ENCODE measurements around the gene ERBIN.
"Not testable (repeated sequence)": the region's sequence is repeated elsewhere in the genome, so short reads cannot be mapped to it uniquely, and the experiment has no call there.

The ERBIN gene

DNA sequence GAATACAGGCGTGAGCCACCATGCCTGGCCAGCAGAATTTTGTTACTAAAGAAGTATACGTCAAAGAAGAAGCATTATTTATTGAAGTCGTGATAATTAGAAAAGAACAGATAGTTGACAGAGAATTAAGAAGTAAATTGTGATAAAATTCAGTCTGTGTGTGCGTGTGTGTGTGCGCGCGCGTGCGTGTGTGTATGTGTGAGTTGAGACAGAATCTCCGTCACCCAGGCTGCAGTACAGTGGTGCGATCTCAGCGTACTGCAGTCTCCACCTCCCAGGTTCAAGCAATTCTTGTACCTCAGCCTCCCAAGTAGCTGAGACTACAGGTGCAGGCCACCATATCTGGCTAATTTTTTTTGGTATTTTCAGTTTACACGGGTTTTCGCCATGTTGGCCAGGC lies 77.8 kb downstream of the ERBIN start:
- no peak for TF ChIP-seq JUND (IDR thresholded peaks at IDR 0.05; ENCODE audit: low read depth)
- in situ Hi-C loops (cut with HindIII; ENCODE audit: low pct_unique_long_range_greater_than_20kb, low sequenced_read_pairs), result no loop called here
- DNase-seq (ENCODE audit: low read depth in 1 of 2, low spot score in 1 of 2), result no peak

DNA sequence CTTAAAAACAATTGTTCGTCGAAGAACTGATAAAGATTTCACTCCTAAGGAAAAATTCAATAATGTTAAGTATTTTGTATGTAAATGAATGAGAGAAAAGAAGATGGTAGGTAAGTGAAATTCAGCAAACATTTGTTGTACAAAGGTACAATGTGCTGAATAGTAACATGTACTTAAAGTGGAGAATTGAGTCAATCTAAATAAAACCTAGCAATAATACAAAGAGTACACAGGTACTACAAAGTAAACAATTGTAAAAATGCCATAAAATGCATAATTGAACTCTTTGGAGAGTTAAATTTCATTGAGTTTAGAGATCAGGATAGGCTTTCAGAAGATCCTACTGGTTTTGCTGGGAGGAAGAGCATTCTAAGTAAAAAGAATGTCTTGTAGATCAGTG lies 82.9 kb downstream of the ERBIN start:
- no peak for DNase-seq (ENCODE audit: low read depth in 1 of 2, low spot score in 1 of 2)
- in situ Hi-C loops (cut with HindIII; ENCODE audit: low pct_unique_long_range_greater_than_20kb, low sequenced_read_pairs), result no loop called here
- TF ChIP-seq JUND (IDR thresholded peaks at IDR 0.05; ENCODE audit: low read depth), result no peak

DNA sequence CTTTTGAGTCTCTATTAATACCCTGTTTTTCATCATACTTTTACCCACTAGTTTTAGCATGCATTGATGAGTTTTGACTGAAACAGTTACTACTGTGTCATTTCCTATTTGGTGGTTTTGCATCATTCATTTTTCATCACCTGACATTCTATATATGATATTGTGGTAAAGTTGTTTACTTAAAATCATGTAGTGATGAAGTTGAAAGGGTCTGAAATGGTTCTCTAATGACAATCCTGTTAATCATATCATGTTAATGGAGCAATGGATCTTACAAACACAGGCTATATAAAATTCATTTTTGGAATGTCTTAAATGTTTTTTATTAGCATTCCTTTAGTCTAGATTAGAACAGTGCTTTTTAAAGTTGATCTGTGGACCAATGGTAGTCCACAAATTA lies 84.1 kb downstream of the ERBIN start:
- no peak for TF ChIP-seq JUND (IDR thresholded peaks at IDR 0.05; ENCODE audit: low read depth)
- no peak for DNase-seq (ENCODE audit: low read depth in 1 of 2, low spot score in 1 of 2)
- in situ Hi-C loops (cut with HindIII; ENCODE audit: low pct_unique_long_range_greater_than_20kb, low sequenced_read_pairs), result no loop called here

DNA sequence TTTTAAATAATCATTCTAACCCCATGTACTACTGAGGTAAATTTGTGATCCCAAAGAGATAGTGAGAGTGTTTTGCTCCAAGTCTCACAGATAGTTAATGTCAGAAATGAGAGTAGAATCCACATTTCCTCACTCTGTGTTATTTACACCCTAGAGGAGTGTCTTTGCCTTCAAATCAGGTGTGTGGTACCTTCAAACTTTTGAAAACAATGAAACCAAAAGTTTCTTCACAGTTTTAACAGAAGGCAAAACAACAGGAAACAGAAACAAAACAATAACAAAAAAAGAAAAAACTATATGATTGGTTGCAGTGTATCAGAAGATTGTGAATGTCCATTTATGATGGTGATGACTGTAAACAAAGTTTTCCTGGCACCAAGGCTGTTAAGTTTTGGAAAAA lies 85.9 kb downstream of the ERBIN start:
- in situ Hi-C loops (cut with HindIII; ENCODE audit: low pct_unique_long_range_greater_than_20kb, low sequenced_read_pairs), result no loop called here
- no peak for TF ChIP-seq JUND (IDR thresholded peaks at IDR 0.05; ENCODE audit: low read depth)
- DNase-seq (ENCODE audit: low read depth in 1 of 2, low spot score in 1 of 2), result no peak

DNA sequence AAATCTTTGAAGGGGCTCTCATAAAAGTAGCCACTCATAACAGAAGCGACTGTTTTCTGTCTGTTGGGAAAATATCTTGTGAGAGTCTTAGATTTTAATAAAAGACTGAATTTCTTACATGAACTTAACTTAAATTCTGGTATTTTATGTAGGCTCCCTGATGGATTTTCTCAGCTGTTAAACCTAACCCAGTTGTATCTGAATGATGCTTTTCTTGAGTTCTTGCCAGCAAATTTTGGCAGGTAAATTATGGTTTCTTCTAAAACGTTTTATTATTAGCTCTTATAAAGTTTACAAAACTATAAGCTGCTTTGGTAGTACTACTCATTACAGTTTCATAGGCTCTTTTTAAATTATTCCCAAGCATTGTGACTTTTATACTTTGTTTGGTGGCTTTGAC lies 87.0 kb downstream of the ERBIN start:
- no peak for TF ChIP-seq JUND (IDR thresholded peaks at IDR 0.05; ENCODE audit: low read depth)
- no peak for DNase-seq (ENCODE audit: low read depth in 1 of 2, low spot score in 1 of 2)
- in situ Hi-C loops (cut with HindIII; ENCODE audit: low pct_unique_long_range_greater_than_20kb, low sequenced_read_pairs), result no loop called here

DNA sequence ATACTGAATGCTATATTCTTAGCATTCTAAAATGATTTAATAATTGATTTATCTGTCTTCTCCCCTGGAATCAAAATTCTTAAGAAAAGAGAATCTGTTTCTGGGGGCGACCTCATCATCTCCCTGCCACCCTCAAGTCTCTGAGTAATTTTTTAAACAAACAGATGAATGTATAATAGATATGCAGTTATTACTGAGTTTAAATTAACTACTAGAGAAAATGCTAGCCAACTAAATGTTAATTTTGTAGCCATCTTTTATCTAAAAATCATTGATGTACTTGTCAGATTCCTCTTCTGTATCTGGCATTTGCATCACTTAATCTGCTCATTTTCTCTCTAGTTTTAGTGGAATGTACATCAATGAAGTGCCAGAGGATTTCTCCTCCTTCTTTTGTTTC lies 87.5 kb downstream of the ERBIN start:
- no peak for DNase-seq (ENCODE audit: low read depth in 1 of 2, low spot score in 1 of 2)
- TF ChIP-seq JUND (IDR thresholded peaks at IDR 0.05; ENCODE audit: low read depth), result no peak
- in situ Hi-C loops (cut with HindIII; ENCODE audit: low pct_unique_long_range_greater_than_20kb, low sequenced_read_pairs), result no loop called here

DNA sequence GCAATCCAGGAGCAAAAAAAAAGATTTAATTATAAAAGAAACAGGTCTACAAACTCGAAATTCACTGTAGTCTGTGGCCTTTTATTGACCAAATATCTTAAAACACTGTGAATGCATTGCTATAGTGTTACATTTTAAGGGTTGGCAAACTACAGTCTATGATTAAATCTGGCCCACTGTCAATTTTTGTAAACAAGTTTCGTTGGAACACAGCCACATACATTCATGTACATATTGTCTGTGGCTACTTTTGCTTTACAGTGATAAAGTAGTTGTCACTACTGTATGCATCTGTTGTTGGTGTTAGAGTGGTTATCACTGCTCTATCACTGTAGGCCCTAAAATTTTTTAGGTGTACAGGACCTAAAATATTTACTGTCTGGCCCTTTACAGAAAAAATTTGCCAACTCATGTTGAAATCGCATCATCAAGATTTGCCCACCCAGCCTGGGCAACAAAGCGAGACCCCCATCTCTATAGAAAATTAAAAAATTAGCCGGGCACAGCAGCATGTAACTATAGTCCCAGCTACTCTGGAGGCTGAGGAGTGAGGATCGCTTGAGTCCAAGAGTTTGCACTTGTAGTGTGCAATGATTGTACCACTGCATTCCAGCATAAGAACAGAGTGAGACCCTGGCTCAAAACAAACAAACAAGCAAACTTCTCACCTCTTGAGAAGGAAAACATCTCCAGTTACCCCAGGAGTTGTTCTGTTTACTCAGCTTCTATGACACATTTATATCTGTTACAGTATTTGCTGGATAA lies 89.0 kb downstream of the ERBIN start:
- DNase-seq (ENCODE audit: low read depth in 1 of 2, low spot score in 1 of 2), result peak in 1 of 2 experiments; percentile 3
- in situ Hi-C loops (cut with HindIII; ENCODE audit: low pct_unique_long_range_greater_than_20kb, low sequenced_read_pairs), result no loop called here
- TF ChIP-seq JUND (IDR thresholded peaks at IDR 0.05; ENCODE audit: low read depth), result no peak

DNA sequence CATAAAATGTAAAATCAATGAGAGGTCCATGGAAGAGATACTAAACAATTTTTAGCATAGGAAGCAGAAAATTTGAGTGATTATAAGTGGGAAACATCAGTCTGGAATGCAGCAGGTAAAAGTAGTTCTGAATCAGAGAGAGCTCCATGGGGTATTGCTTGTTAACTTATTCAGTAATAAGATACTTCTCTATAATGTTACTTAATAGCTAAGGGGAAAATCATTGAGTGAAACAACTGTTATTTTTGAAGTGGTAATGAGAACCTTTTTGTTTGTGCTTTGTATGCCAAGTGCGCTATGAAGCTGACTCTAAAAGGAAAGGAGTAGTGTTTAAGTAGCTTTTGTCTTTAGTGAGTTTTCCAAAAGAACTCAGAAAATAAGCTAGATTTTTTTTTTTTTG lies 95.2 kb downstream of the ERBIN start:
- no peak for TF ChIP-seq JUND (IDR thresholded peaks at IDR 0.05; ENCODE audit: low read depth)

DNA sequence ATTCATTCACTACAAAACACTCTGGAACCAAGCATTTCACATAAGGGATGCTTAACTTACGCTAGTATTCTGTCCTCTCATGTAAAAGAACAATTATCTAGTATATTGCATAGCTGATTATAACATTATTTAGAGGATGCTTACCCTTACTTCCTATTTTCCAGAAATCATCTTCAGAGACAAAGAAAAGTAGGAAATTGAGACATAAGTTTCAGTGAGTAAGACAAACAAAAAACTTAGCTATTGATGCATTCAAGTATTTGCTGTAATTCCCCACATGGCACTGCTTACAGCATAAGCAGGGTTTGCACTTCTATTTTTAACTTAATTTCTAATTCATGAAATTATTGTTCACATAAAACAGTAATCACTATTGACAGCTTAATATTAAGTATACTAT lies 112.9 kb downstream of the ERBIN start:
- no peak for TF ChIP-seq JUND (IDR thresholded peaks at IDR 0.05; ENCODE audit: low read depth)
- in situ Hi-C loops (cut with HindIII; ENCODE audit: low pct_unique_long_range_greater_than_20kb, low sequenced_read_pairs), result no loop called here

More for the DNA sequence above, 95.2 kb downstream of the ERBIN start:
- in situ Hi-C loops (cut with HindIII; ENCODE audit: low pct_unique_long_range_greater_than_20kb, low sequenced_read_pairs), result no loop called here
- DNase-seq (ENCODE audit: low read depth in 1 of 2, low spot score in 1 of 2), result no peak

DNA sequence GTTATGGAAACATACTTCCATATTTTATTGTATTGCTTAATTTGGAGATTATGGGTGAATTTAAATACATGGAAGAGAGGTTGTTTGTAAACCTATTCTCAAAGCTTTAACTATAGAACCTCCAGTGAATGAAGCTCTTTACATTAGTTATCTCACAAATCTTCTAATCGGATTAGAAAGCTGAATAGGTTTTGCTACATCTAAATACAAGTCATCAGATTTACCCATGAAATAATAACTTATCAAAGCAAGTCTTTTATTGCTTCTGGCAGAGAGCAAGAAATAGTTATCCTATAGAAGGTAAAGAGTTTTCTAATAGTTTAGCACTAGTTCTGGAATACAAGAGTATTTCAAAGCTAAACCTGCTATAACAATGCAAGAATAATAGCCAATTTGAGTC lies 113.3 kb downstream of the ERBIN start:
- in situ Hi-C loops (cut with HindIII; ENCODE audit: low pct_unique_long_range_greater_than_20kb, low sequenced_read_pairs), result no loop called here
- no peak for TF ChIP-seq JUND (IDR thresholded peaks at IDR 0.05; ENCODE audit: low read depth)
- no peak for DNase-seq (ENCODE audit: low read depth in 1 of 2, low spot score in 1 of 2)

More for the DNA sequence above, 112.9 kb downstream of the ERBIN start:
- no peak for DNase-seq (ENCODE audit: low read depth in 1 of 2, low spot score in 1 of 2)

DNA sequence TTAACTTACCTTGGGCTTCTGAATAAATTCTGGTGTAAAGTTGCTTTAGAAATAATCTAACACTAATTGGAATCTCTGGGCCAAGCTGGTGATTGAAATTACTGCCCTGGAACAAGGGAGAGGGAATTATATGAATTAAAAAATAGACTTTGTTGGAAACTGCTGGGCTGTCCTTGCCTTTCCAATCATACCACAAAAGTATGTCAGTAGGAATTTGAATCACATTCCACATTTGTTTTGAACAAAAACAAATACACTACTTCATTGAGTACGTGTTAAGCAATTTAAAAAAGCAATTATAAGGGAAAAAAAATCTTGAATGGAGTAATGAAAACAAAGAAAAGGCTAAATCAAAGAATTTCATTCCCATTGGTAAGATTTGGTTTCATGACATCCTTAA lies 115.3 kb downstream of the ERBIN start:
- no peak for TF ChIP-seq JUND (IDR thresholded peaks at IDR 0.05; ENCODE audit: low read depth)
- no peak for DNase-seq (ENCODE audit: low read depth in 1 of 2, low spot score in 1 of 2)

DNA sequence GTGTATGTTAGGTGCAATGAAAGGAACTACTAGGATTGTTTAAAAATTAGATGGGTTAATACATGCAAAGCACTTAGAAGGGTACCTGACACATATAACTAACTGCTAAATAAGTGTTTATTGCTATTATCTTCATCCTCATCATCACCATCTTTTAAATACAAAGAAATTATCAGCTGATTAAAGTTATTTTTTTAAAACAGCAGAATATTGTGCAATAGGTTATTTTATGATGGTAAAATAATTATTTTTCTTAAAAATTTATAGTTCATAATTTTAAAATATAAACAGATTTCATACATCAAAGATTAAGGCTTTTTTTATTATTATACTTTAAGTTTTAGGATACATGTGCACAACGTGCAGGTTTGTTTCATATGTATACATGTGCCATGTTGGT lies 130.9 kb downstream of the ERBIN start:
- no peak for DNase-seq (ENCODE audit: low read depth in 1 of 2, low spot score in 1 of 2)
- in situ Hi-C loops (cut with HindIII; ENCODE audit: low pct_unique_long_range_greater_than_20kb, low sequenced_read_pairs), result no loop called here
- TF ChIP-seq JUND (IDR thresholded peaks at IDR 0.05; ENCODE audit: low read depth), result no peak

More for the DNA sequence above, 115.3 kb downstream of the ERBIN start:
- in situ Hi-C loops (cut with HindIII; ENCODE audit: low pct_unique_long_range_greater_than_20kb, low sequenced_read_pairs), result no loop called here

DNA sequence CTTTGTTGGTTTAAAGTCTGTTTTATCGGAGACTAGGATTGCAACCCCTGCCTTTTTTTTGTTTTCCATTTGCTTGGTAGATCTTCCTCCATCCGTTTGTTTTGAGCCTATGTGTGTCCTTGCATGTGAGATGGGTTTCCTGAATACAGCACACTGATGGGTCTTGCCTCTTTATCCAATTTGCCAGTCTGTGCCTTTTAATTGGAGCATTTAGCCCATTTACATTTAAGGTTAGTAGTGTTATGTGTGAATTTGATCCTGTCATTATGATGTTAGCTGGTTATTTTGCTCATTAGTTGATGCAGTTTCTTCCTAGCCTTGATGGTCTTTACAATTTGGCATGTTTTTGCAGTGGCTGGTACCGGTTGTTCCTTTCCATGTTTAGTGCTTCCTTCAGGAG lies 134.9 kb downstream of the ERBIN start:
- in situ Hi-C loops (cut with HindIII; ENCODE audit: low pct_unique_long_range_greater_than_20kb, low sequenced_read_pairs); DNase-seq (ENCODE audit: low read depth in 1 of 2, low spot score in 1 of 2): not testable (repeated sequence)

DNA sequence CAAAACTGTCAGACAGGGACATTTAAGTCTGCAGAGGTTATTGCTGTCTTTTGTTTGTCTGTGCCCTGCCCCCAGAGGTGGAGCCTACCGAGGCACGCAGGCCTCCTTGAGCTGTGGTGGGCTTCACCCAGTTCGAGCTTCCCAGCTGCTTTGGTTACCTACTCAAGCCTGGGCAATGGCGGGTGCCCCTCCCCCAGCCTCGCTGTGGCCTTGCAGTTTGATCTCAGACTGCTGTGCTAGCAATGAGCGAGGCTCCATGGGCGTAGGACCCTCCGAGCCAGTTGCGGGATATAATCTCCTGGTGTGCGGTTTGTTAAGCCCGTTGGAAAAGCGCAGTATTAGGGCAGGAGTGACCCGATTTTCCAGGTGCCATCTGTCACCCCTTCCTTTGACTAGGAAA lies 136.7 kb downstream of the ERBIN start:
- in situ Hi-C loops (cut with HindIII; ENCODE audit: low pct_unique_long_range_greater_than_20kb, low sequenced_read_pairs), result not testable (repeated sequence)

More for the DNA sequence above, 136.7 kb downstream of the ERBIN start:
- not testable (repeated sequence) for DNase-seq (ENCODE audit: low read depth in 1 of 2, low spot score in 1 of 2)

Measured in T47D (cell line).